GM12864 (cell line): ENCODE measurements around the gene BCAS4.

ENCODE experiments used
- DNase-seq: peaks from one replicate; pipeline ENCODE4 v3.0.0-alpha.2; 2011; ENCODE audit warnings: low read depth
- H3K4me3 ChIP-seq: 2 replicates; pipeline ENCODE4 v1.5.1; 2011; ENCODE audit warnings: mild to moderate bottlenecking, low read depth, low read length, control low read depth
- CTCF ChIP-seq: IDR thresholded peaks from 2 replicates; pipeline ENCODE4 v1.5.1; 2011; ENCODE audit warnings: low read depth, mild to moderate bottlenecking, moderate library complexity, low read length, control low read depth, inconsistent platforms; ENCODE audit errors: missing control alignments

The BCAS4 gene, protein sequence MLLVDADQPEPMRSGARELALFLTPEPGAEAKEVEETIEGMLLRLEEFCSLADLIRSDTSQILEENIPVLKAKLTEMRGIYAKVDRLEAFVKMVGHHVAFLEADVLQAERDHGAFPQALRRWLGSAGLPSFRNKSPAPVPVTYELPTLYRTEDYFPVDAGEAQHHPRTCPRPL

DNA sequence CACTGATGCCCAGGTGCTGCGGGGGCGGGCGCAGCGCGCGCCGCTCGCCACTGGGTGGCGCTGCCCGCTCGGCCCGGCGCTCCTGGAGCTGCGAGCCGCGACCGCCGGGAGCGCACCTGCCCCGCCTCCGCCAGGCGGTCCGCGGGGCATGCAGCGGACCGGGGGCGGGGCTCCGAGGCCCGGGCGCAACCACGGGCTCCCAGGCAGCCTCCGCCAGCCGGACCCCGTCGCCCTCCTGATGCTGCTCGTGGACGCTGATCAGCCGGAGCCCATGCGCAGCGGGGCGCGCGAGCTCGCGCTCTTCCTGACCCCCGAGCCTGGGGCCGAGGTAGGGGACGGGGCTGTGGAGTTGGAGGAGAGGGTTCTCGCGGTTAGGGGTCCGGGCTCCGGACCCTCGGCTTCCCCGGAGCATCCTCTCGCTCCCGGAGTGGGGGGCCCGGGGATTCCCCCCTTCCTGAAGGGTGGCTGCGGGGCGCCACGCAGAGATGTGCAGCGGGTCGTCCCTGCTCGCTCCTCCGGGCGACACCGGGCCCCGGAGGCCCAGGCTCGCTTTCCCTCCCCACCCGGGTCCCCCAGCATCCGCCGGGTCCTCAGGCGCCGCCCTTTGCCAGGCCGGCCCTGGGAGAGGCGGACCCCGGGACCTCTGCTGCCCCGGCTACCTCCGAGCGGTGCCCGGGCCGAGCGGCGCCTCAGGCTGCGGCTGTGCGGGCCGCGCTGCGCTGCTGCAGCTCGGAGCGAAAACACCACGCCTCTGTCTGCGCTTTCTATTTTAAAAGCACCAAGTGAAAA lies at the start of gene BCAS4:
Gene BCAS4, plus strand, starts transcription at position 216 of the 789 bp plus-strand sequence. Its CDS starts 23 bp downstream, at position 239.
- no peak for DNase-seq
- H3K4me3 ChIP-seq, result peak within 1 kb of the TSS; percentile 95
- peak; percentile 83 for TF ChIP-seq CTCF

DNA sequence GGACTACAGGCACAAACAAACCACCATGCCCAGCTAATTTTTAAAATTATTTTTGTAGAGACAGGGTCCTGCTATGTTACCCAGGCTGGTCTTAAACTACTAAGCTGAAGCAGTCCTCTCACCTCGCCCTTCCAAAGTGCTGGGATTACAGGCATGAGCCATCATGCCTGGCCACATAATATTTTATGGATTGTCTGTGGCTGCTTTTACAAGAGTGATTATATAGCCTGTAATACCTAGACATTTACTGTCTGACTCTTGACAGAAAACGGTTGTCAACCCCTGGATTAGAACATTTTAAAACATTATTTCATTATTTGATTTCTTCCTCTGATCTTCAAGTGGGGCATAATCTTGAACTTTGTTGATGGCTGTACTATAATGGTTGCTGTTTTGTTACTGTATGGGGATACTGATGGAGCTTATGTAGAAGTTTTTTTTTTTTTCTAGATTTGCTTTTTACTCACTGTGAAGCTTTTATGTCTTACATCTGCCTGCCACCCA lies 49.2 kb upstream of the BCAS4 start:
- no peak overlapping the region for H3K4me3 ChIP-seq
- no peak for DNase-seq
- no peak for TF ChIP-seq CTCF

GRCh38 chr20:50746138-50746940 lies 48.5 kb upstream of the BCAS4 start:
- TF ChIP-seq CTCF, result no peak
- no peak overlapping the region for H3K4me3 ChIP-seq
- DNase-seq, result no peak

DNA sequence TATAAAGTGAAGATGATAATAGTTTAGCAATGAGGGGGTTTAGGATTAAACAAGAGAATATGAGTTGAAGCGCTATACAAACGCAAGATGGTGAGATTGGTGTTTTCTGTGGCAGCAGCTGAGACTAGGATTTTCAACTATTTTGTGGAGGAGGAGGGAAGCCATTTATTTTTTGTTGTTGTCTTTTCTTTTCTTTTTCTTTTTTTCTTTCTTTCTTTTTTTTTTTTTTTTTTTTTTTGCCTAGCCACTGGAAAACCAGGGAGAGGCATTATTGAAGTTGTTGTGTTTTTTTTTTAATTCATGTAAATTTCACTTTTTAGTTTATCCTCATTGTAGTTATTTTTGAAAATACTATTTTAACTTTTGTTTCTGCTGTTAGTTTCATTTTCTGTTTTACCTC lies 47.6 kb upstream of the BCAS4 start:
- DNase-seq, result no peak
- no peak overlapping the region for H3K4me3 ChIP-seq
- TF ChIP-seq CTCF, result no peak

GRCh38 chr20:50750145-50750671 lies 44.7 kb upstream of the BCAS4 start:
- H3K4me3 ChIP-seq, result no peak overlapping the region
- DNase-seq, result no peak
- TF ChIP-seq CTCF, result no peak

DNA sequence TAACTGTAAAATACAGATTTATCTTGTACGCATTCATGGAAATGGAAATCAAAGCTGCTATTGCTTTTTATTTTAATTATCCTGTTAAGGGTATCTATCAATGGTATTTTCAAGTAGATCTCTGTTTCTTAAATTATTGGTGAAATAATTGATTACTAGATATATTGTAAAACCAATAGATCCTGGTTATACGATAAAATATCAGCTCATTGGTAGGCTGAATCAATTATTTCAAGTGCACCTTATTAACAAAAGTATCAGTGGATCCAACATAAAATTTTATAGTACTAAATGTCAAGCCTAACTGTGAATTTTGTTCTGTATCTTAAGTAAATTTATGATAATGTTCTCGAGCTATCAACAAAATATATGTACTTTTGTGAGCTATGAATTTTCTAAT lies 41.7 kb upstream of the BCAS4 start:
- no peak overlapping the region for H3K4me3 ChIP-seq
- TF ChIP-seq CTCF, result no peak
- DNase-seq, result no peak
